ENCODE results near the gene MALL.

MALL gene

GRCh38 chr2:110143982-110144381 lies 28.4 kb upstream of the MALL start:
- Histone ChIP-seq H3K27me3 (ENCODE audit: control insufficient read depth in 5 of 5, insufficient read depth in 4 of 5, low read length in 5 of 5) (no peaks in the 10 kb centered on the region), H3K36me3 (ENCODE audit: control insufficient read depth in 5 of 5, insufficient read depth in 5 of 5, low read length in 5 of 5) (peaks cover 0 to 5% (median 0%) of the 10 kb centered on the region in 5 donors), H3K27ac (ENCODE audit: low read depth, low read length) (no peak overlapping the region), H3K4me1 (ENCODE audit: control insufficient read depth in 5 of 5, insufficient read depth in 5 of 5, low read length in 5 of 5) (no peaks in the 10 kb centered on the region), H3K9me3 (ENCODE audit: control insufficient read depth in 5 of 5, low read length in 5 of 5) (no peaks in the 10 kb centered on the region), H3K9ac (ENCODE audit: low read length in 5 of 5) (no peak overlapping the region), H3K4me3 (ENCODE audit: low read depth in 1 of 5, low read length in 5 of 5) (no peak overlapping the region)

- H3K27ac ChIP-seq (ENCODE audit: low read depth, low read length) = no peak overlapping the region
- no peak overlapping the region for H3K9ac ChIP-seq (ENCODE audit: low read length in 5 of 5)
- no peaks in the 10 kb centered on the region for H3K27me3 ChIP-seq (ENCODE audit: control insufficient read depth in 5 of 5, insufficient read depth in 4 of 5, low read length in 5 of 5)
- no peak overlapping the region for H3K4me3 ChIP-seq (ENCODE audit: low read depth in 1 of 5, low read length in 5 of 5)
- no peaks in the 10 kb centered on the region for H3K9me3 ChIP-seq (ENCODE audit: control insufficient read depth in 5 of 5, low read length in 5 of 5)
- no peaks in the 10 kb centered on the region for H3K4me1 ChIP-seq (ENCODE audit: control insufficient read depth in 5 of 5, insufficient read depth in 5 of 5, low read length in 5 of 5)
- H3K36me3 ChIP-seq (ENCODE audit: control insufficient read depth in 5 of 5, insufficient read depth in 5 of 5, low read length in 5 of 5) = peaks cover 0 to 5% (median 0%) of the 10 kb centered on the region in 5 donors
Observed at GRCh38 chr2:110140401-110140800, 24.8 kb upstream of the MALL start.

GRCh38 chr2:110134025-110134424 lies 18.4 kb upstream of the MALL start:
- Histone ChIP-seq H3K9ac (ENCODE audit: low read length in 5 of 5) (no peak overlapping the region), H3K4me3 (ENCODE audit: low read depth in 1 of 5, low read length in 5 of 5) (no peak overlapping the region), H3K36me3 (ENCODE audit: control insufficient read depth in 5 of 5, insufficient read depth in 5 of 5, low read length in 5 of 5) (no peaks in the 10 kb centered on the region), H3K27me3 (ENCODE audit: control insufficient read depth in 5 of 5, insufficient read depth in 4 of 5, low read length in 5 of 5) (no peaks in the 10 kb centered on the region), H3K27ac (ENCODE audit: low read depth, low read length) (no peak overlapping the region), H3K4me1 (ENCODE audit: control insufficient read depth in 5 of 5, insufficient read depth in 5 of 5, low read length in 5 of 5) (no peaks in the 10 kb centered on the region), H3K9me3 (ENCODE audit: control insufficient read depth in 5 of 5, low read length in 5 of 5) (peaks cover 0 to 3% (median 0%) of the 10 kb centered on the region in 5 donors)

GRCh38 chr2:110131166-110131565 lies 15.5 kb upstream of the MALL start:
- Histone ChIP-seq H3K9ac (ENCODE audit: low read length in 5 of 5) (no peak overlapping the region), H3K4me3 (ENCODE audit: low read depth in 1 of 5, low read length in 5 of 5) (no peak overlapping the region), H3K4me1 (ENCODE audit: control insufficient read depth in 5 of 5, insufficient read depth in 5 of 5, low read length in 5 of 5) (peaks cover 0 to 10% (median 5%) of the 10 kb centered on the region in 5 donors), H3K9me3 (ENCODE audit: control insufficient read depth in 5 of 5, low read length in 5 of 5) (peaks cover 0 to 3% (median 0%) of the 10 kb centered on the region in 5 donors), H3K27ac (ENCODE audit: low read depth, low read length) (no peak overlapping the region), H3K27me3 (ENCODE audit: control insufficient read depth in 5 of 5, insufficient read depth in 4 of 5, low read length in 5 of 5) (no peaks in the 10 kb centered on the region), H3K36me3 (ENCODE audit: control insufficient read depth in 5 of 5, insufficient read depth in 5 of 5, low read length in 5 of 5) (peaks cover 0 to 2% (median 0%) of the 10 kb centered on the region in 5 donors)

GRCh38 chr2:110130757-110131156 lies 15.1 kb upstream of the MALL start:
- H3K4me1 ChIP-seq (ENCODE audit: control insufficient read depth in 5 of 5, insufficient read depth in 5 of 5, low read length in 5 of 5) = peaks cover 0 to 12% (median 5%) of the 10 kb centered on the region in 5 donors
- peaks cover 0 to 3% (median 0%) of the 10 kb centered on the region in 5 donors for H3K9me3 ChIP-seq (ENCODE audit: control insufficient read depth in 5 of 5, low read length in 5 of 5)
- no peaks in the 10 kb centered on the region for H3K27me3 ChIP-seq (ENCODE audit: control insufficient read depth in 5 of 5, insufficient read depth in 4 of 5, low read length in 5 of 5)
- H3K4me3 ChIP-seq (ENCODE audit: low read depth in 1 of 5, low read length in 5 of 5) = no peak overlapping the region
- peaks cover 0 to 2% (median 0%) of the 10 kb centered on the region in 5 donors for H3K36me3 ChIP-seq (ENCODE audit: control insufficient read depth in 5 of 5, insufficient read depth in 5 of 5, low read length in 5 of 5)
- no peak overlapping the region for H3K9ac ChIP-seq (ENCODE audit: low read length in 5 of 5)
- H3K27ac ChIP-seq (ENCODE audit: low read depth, low read length) = no peak overlapping the region

- no peaks in the 10 kb centered on the region for H3K27me3 ChIP-seq (ENCODE audit: control insufficient read depth in 5 of 5, insufficient read depth in 4 of 5, low read length in 5 of 5)
- H3K36me3 ChIP-seq (ENCODE audit: control insufficient read depth in 5 of 5, insufficient read depth in 5 of 5, low read length in 5 of 5) = peaks cover 0 to 2% (median 0%) of the 10 kb centered on the region in 5 donors
- H3K27ac ChIP-seq (ENCODE audit: low read depth, low read length) = no peak overlapping the region
- H3K9ac ChIP-seq (ENCODE audit: low read length in 5 of 5) = no peak overlapping the region
- peaks cover 0 to 12% (median 5%) of the 10 kb centered on the region in 5 donors for H3K4me1 ChIP-seq (ENCODE audit: control insufficient read depth in 5 of 5, insufficient read depth in 5 of 5, low read length in 5 of 5)
- H3K4me3 ChIP-seq (ENCODE audit: low read depth in 1 of 5, low read length in 5 of 5) = no peak overlapping the region
- no peaks in the 10 kb centered on the region for H3K9me3 ChIP-seq (ENCODE audit: control insufficient read depth in 5 of 5, low read length in 5 of 5)
Observed at GRCh38 chr2:110126906-110127305, 11.3 kb upstream of the MALL start.

- no peaks in the 10 kb centered on the region for H3K27me3 ChIP-seq (ENCODE audit: control insufficient read depth in 5 of 5, insufficient read depth in 4 of 5, low read length in 5 of 5)
- no peak overlapping the region for H3K4me3 ChIP-seq (ENCODE audit: low read depth in 1 of 5, low read length in 5 of 5)
- H3K4me1 ChIP-seq (ENCODE audit: control insufficient read depth in 5 of 5, insufficient read depth in 5 of 5, low read length in 5 of 5) = peaks cover 0 to 14% (median 5%) of the 10 kb centered on the region in 5 donors
- no peak overlapping the region for H3K9ac ChIP-seq (ENCODE audit: low read length in 5 of 5)
- H3K36me3 ChIP-seq (ENCODE audit: control insufficient read depth in 5 of 5, insufficient read depth in 5 of 5, low read length in 5 of 5) = peaks cover 0 to 2% (median 0%) of the 10 kb centered on the region in 5 donors
- H3K9me3 ChIP-seq (ENCODE audit: control insufficient read depth in 5 of 5, low read length in 5 of 5) = no peaks in the 10 kb centered on the region
- H3K27ac ChIP-seq (ENCODE audit: low read depth, low read length) = no peak overlapping the region
Observed at GRCh38 chr2:110126086-110126773, 10.6 kb upstream of the MALL start.

- no peak overlapping the region for H3K9ac ChIP-seq (ENCODE audit: low read length in 5 of 5)
- peaks cover 0 to 5% (median 0%) of the 10 kb centered on the region in 5 donors for H3K27me3 ChIP-seq (ENCODE audit: control insufficient read depth in 5 of 5, insufficient read depth in 4 of 5, low read length in 5 of 5)
- no peak overlapping the region for H3K27ac ChIP-seq (ENCODE audit: low read depth, low read length)
- peaks cover 0 to 23% (median 14%) of the 10 kb centered on the region in 5 donors for H3K4me1 ChIP-seq (ENCODE audit: control insufficient read depth in 5 of 5, insufficient read depth in 5 of 5, low read length in 5 of 5)
- no peak overlapping the region for H3K4me3 ChIP-seq (ENCODE audit: low read depth in 1 of 5, low read length in 5 of 5)
- peaks cover 0 to 2% (median 0%) of the 10 kb centered on the region in 5 donors for H3K36me3 ChIP-seq (ENCODE audit: control insufficient read depth in 5 of 5, insufficient read depth in 5 of 5, low read length in 5 of 5)
- H3K9me3 ChIP-seq (ENCODE audit: control insufficient read depth in 5 of 5, low read length in 5 of 5) = no peaks in the 10 kb centered on the region
Observed at GRCh38 chr2:110124939-110125691, 9.5 kb upstream of the MALL start.

- peaks cover 0 to 5% (median 0%) of the 10 kb centered on the region in 5 donors for H3K27me3 ChIP-seq (ENCODE audit: control insufficient read depth in 5 of 5, insufficient read depth in 4 of 5, low read length in 5 of 5)
- peaks cover 0 to 2% (median 0%) of the 10 kb centered on the region in 5 donors for H3K36me3 ChIP-seq (ENCODE audit: control insufficient read depth in 5 of 5, insufficient read depth in 5 of 5, low read length in 5 of 5)
- peaks cover 0 to 28% (median 15%) of the 10 kb centered on the region in 5 donors for H3K4me1 ChIP-seq (ENCODE audit: control insufficient read depth in 5 of 5, insufficient read depth in 5 of 5, low read length in 5 of 5)
- no peak overlapping the region for H3K9ac ChIP-seq (ENCODE audit: low read length in 5 of 5)
- no peaks in the 10 kb centered on the region for H3K9me3 ChIP-seq (ENCODE audit: control insufficient read depth in 5 of 5, low read length in 5 of 5)
- no peak overlapping the region for H3K27ac ChIP-seq (ENCODE audit: low read depth, low read length)
- no peak overlapping the region for H3K4me3 ChIP-seq (ENCODE audit: low read depth in 1 of 5, low read length in 5 of 5)
Observed at GRCh38 chr2:110124038-110124825, 8.6 kb upstream of the MALL start.
